Activated T-helper 17 cell treated with anti-CD3 and anti-CD28 coated beads, Interleukin-2, amount 50 U/mL, for 72 hours (primary cell): ENCODE data around the gene COPRS. TPM values are rescaled to one million over a fixed set of nuclear protein-coding genes. Genes with fewer than 3 reads are reported as not detected.

Source experiments
- ATAC-seq: fragments of 150-1000 bp; cut with Tn5 transposase; replicated peaks from 2 replicates; pipeline ENCODE4 v1.10.0; 2021; ENCODE audit warnings: mild to moderate bottlenecking, moderate library complexity
- H3K27ac Mint-ChIP-seq: one replicate; pipeline ENCODE4 v1.8.0; 2022; ENCODE audit warnings: mixed read lengths
- H3K27me3 Mint-ChIP-seq: one replicate; pipeline ENCODE4 v1.8.0; 2022; ENCODE audit warnings: mixed read lengths
- H3K36me3 Mint-ChIP-seq: one replicate; pipeline ENCODE4 v1.8.0; 2022; ENCODE audit warnings: low read depth, mild to moderate bottlenecking, mixed read lengths
- H3K4me1 Mint-ChIP-seq: one replicate; pipeline ENCODE4 v1.8.0; 2022; ENCODE audit warnings: mixed read lengths
- H3K4me3 Mint-ChIP-seq: one replicate; pipeline ENCODE4 v1.8.0; 2022; ENCODE audit warnings: mild to moderate bottlenecking, mixed read lengths
- H3K9me3 Mint-ChIP-seq: one replicate; pipeline ENCODE4 v1.8.0; 2022; ENCODE audit warnings: mixed read lengths
- total RNA-seq, 2 donors: library from RNA; stranded (reverse); gene quantifications; one replicate each; pipeline ENCODE4 v1.2.3, GENCODE V29; 2022

The COPRS gene
- total RNA-seq, 2 donors from 2014 or later: 29.5 to 41.6 TPM

DNA sequence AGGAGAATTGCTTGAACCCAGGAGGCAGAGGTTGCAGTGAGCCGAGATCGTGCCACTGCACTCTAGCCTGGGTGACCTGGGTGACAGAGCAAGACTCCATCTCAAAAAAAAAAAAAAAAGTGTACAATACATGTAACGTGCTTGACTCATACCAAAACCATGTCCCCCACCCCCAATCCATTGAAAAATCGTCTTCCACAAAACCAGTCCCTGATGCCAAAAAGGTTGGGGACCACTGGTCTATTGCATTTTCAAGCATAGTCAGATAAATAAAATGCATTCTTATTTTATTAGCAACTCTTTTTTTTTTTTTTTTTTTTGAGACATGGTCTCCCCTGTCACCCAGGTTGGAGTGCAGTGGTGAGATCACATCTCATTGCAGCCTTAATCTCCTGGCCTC lies 52.1 kb downstream of the COPRS start:
- no peaks in the 10 kb centered on the region for H3K36me3 Mint-ChIP-seq
- H3K9me3 Mint-ChIP-seq: no peaks in the 10 kb centered on the region
- no peaks in the 10 kb centered on the region for H3K4me1 Mint-ChIP-seq
- no peak overlapping the region for H3K27ac Mint-ChIP-seq
- H3K27me3 Mint-ChIP-seq: peaks cover 7% of the 10 kb centered on the region
- ATAC-seq: no peak
- no peak overlapping the region for H3K4me3 Mint-ChIP-seq

DNA sequence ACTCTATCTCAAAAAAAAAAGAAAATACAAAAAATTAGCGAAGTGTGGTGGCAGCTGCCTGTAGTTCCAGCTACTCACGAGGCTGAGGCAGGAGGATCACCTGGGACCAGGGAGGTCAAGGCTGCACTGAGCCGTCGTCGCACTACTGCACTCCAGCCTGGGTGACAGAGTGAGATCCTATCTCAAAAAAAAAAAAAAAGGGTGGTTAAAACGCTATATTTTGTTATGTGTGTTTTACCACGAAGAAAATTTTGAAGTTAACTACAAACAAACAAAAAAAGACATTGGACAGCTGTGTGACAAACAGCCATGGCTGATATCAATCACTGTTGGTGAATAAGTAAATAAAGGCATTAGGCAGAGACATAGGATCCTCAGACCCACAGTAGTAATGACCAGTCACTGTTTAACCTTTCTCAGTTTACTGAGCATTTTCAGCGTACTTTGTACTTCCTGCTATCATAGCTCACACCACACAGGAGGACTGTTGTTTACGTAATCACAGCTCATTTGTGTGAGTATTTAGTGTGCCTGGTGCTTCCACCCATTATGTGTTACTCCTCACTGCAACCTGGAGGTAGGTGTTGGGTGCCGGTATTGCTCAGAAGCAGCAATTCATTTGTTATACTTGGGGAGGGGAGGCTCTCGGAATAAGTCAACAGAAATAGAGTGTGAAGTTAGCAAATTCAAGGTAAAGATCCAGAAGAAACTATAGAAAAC lies 55.4 kb downstream of the COPRS start:
- no peak overlapping the region for H3K4me3 Mint-ChIP-seq
- no peak for ATAC-seq
- no peaks in the 10 kb centered on the region for H3K4me1 Mint-ChIP-seq
- H3K27ac Mint-ChIP-seq: no peak overlapping the region
- H3K9me3 Mint-ChIP-seq: no peaks in the 10 kb centered on the region
- no peaks in the 10 kb centered on the region for H3K36me3 Mint-ChIP-seq
- peaks cover 2% of the 10 kb centered on the region for H3K27me3 Mint-ChIP-seq

DNA sequence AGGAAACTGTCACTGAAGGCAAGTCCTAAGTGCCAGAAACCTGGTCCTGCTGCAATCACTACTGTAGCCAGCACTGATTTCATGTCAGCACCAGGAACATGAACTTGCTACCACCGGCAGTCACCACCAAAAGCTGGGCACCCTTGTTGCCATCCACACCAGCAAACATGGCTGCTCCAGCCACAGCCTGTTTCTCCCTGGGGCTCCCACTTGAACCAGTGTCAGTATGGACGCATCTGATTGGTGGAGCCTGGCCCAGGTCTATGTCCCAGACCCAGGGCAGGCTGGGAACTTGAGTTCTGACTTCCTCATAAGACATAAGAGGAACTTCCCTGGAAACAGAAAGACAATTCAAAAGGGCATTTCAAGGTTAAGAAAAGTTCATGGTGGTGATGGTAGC lies 56.5 kb downstream of the COPRS start:
- H3K4me3 Mint-ChIP-seq: no peak overlapping the region

More for the DNA sequence above, 56.5 kb downstream of the COPRS start:
- Mint-ChIP-seq H3K4me1 (no peaks in the 10 kb centered on the region), H3K27me3 (peaks cover 5% of the 10 kb centered on the region), H3K9me3 (no peaks in the 10 kb centered on the region), H3K27ac (no peak overlapping the region), H3K36me3 (no peaks in the 10 kb centered on the region)
- no peak for ATAC-seq

Other genes with a start within 250 kb of the COPRS start
- gene UTP6, start 42.5 kb upstream of the COPRS start, total RNA-seq: 100 to 1,000 TPM in 1 of 2 donors, 10 to 100 TPM in 1; 77.8 to 112 TPM
- 10 to 100 TPM; 41.4 to 52.5 TPM for gene SUZ12, start 77.8 kb upstream of the COPRS start, total RNA-seq
- gene LRRC37B, start 148.1 kb upstream of the COPRS start, total RNA-seq: 10 to 100 TPM; 29.2 to 35.5 TPM